A549 (cell line): ENCODE results near the gene TTC33. TPM values are rescaled to one million over a fixed set of nuclear protein-coding genes. Genes with fewer than 3 reads are reported as not detected.

Experiments used
- ATAC-seq, 2 experiments: fragments of 200-7000 bp in 1 of 2; fragments of >200 bp in 1 of 2; cut with Nextera tagmentation in 1 of 2; cut with Tn5 transposase in 1 of 2; 3 replicates each; pipeline versions ENCODE4 v1.8.0 to v1.9.1; 2018 to 2020; ENCODE audit warnings: mild to moderate bottlenecking in 1 of 2, moderate library complexity in 1 of 2
- CTCF ChIA-PET: fragments of 300-600 bp; sonication (Branson Sonifier 250); formaldehyde crosslinking; extraction: SDS; loops from one replicate; lab custom pipeline; 2021; ENCODE audit warnings: antibody characterized with exemption, inconsistent platforms; lab: Yijun Ruan, JAX
- POLR2A ChIA-PET: fragments of 350-600 bp; formaldehyde crosslinking; extraction: SDS; loops from one replicate; lab custom pipeline; 2021; ENCODE audit warnings: antibody characterized with exemption, inconsistent platforms; lab: Yijun Ruan, JAX
- DNase-seq, 2 experiments: peaks; one replicate each; pipeline versions ENCODE4 v3.0.0 to v3.0.0-alpha.2; 2011 to 2016; ENCODE audit warnings: low read depth in 1 of 2, low spot score in 1 of 2
- FAIRE-seq: peaks from 2 replicates; lab custom pipeline; 2011; peaks lifted over from hg19 to GRCh38; lab: Jason Lieb, UNC
- H3K27ac ChIP-seq, 2 experiments: fragments of >200 bp; sonication (Bioruptor Twin); formaldehyde crosslinking; 3 replicates each; pipeline ENCODE4 v1.5.1; 2016 to 2017
- H3K4me1 ChIP-seq: fragments of >200 bp; sonication (Bioruptor Twin); formaldehyde crosslinking; 3 replicates; pipeline ENCODE4 v1.6.1; 2016
- H3K4me2 ChIP-seq: fragments of >200 bp; sonication (Bioruptor Twin); formaldehyde crosslinking; 3 replicates; pipeline ENCODE4 v1.6.1; 2016
- H3K4me3 ChIP-seq: fragments of >200 bp; sonication (Bioruptor Twin); formaldehyde crosslinking; 3 replicates; pipeline ENCODE4 v1.5.1; 2016
- H3K9me3 ChIP-seq: fragments of >200 bp; sonication (Bioruptor Twin); formaldehyde crosslinking; 3 replicates; pipeline ENCODE4 v1.6.1; 2016
- BCL3 ChIP-seq: fragments of >200 bp; sonication (Bioruptor Twin); formaldehyde crosslinking; IDR thresholded peaks from 3 replicates; pipeline ENCODE4 v1.6.1; 2016
- CBX8 ChIP-seq: fragments of 200-600 bp; sonication (generic); IDR thresholded peaks from 2 replicates; pipeline ENCODE4 v1.6.1; 2016
- ELK1 ChIP-seq: fragments of 150-350 bp; IDR thresholded peaks from 2 replicates; pipeline ENCODE4 v1.6.1; 2014; ENCODE audit warnings: low read depth, mild to moderate bottlenecking, low read length
- HES2 ChIP-seq: fragments of >200 bp; sonication (Bioruptor Twin); formaldehyde crosslinking; IDR thresholded peaks from 2 replicates; pipeline ENCODE4 v1.6.1; 2016
- HOXA7 ChIP-seq: fragments of 250-450 bp; sonication (Bioruptor Pico); IDR thresholded peaks from 2 replicates; pipeline ENCODE4 v1.5.0; 2020; ENCODE audit warnings: mild to moderate bottlenecking, moderate library complexity
- JUNB ChIP-seq: fragments of >200 bp; sonication (Bioruptor Twin); formaldehyde crosslinking; IDR thresholded peaks from 2 replicates; pipeline ENCODE4 v1.6.1; 2016
- KDM1A ChIP-seq: fragments of 200-600 bp; sonication (generic); IDR thresholded peaks from 2 replicates; pipeline ENCODE4 v1.6.1; 2016; ENCODE audit warnings: low read depth, mild to moderate bottlenecking
- MAZ ChIP-seq: fragments of 150-350 bp; IDR thresholded peaks from 2 replicates; pipeline ENCODE4 v1.6.1; 2014; ENCODE audit warnings: antibody characterized with exemption, low read depth, low read length, borderline replicate concordance
- MYC ChIP-seq: IDR thresholded peaks from 2 replicates; pipeline ENCODE4 v1.6.1; 2012; ENCODE audit warnings: mild to moderate bottlenecking, inconsistent platforms, low read length, improper control_type of control experiment, borderline replicate concordance
- NFE2L2 ChIP-seq: fragments of 150-350 bp; conservative IDR thresholded peaks from 2 replicates; pipeline ENCODE4 v1.6.1; 2014; ENCODE audit warnings: low read length
- PBX3 ChIP-seq: IDR thresholded peaks from 2 replicates; pipeline ENCODE4 v1.6.1; 2012
- POLR2AphosphoS2 ChIP-seq: conservative IDR thresholded peaks from 2 replicates; pipeline ENCODE4 v1.6.1; 2012; ENCODE audit warnings: low read length, improper control_type of control experiment, inconsistent platforms
- RCOR1 ChIP-seq: fragments of 150-350 bp; IDR thresholded peaks from 2 replicates; pipeline ENCODE4 v1.6.1; 2014; ENCODE audit warnings: antibody characterized with exemption, low read length, low read depth
- REST ChIP-seq: fragments of 200-600 bp; sonication (generic); IDR thresholded peaks from 2 replicates; pipeline ENCODE4 v1.6.1; 2016; ENCODE audit warnings: antibody characterized with exemption, mild to moderate bottlenecking, moderate library complexity
- USF2 ChIP-seq: fragments of 450-650 bp; IDR thresholded peaks from 2 replicates; pipeline ENCODE4 v1.6.1; 2014; ENCODE audit warnings: antibody characterized with exemption
- ZFP36 ChIP-seq: fragments of 450-650 bp; IDR thresholded peaks from 2 replicates; pipeline ENCODE4 v1.6.1; 2014; ENCODE audit warnings: borderline replicate concordance; ENCODE audit not compliant: partially characterized antibody
- ZNF302 ChIP-seq: fragments of 250-450 bp; sonication (Bioruptor Pico); IDR thresholded peaks from 2 replicates; pipeline ENCODE4 v1.9.0; 2021; ENCODE audit warnings: inconsistent platforms, mild to moderate bottlenecking, moderate library complexity
- WGBS: methylation state at CpG from one replicate; pipeline ENCODE4 v1.1.6; 2017; ENCODE audit errors: missing lambda C conversion rate; 5-methylcytosine and 5-hydroxymethylcytosine counted together
- polyA plus RNA-seq, 4 experiments: library from polyadenylated mRNA; depleted of rRNA in 3 of 4; stranded (reverse); fragments of >200 nt; fragmentation: RNase III in 1 of 4; extraction: RNeasy Plus Mini Kit Qiagen cat#74134 plus additional on column Dnase treatment in 1 of 4; gene quantifications; 2 replicates in 3 of 4; 3 replicates in 1 of 4; pipeline ENCODE4 v1.2.3, GENCODE V29; 2011 to 2017

Gene TTC33
- polyA plus RNA-seq, 2 of the 4 experiments (the other 2 are of a cell fraction) = 17.1 to 19.8 TPM

GRCh38 chr5:40687321-40687720, 68.4 kb downstream of the TTC33 start:
- H3K27ac ChIP-seq = peak overlapping the region in 1 of 2 experiments; percentile 47; a peak in 2 of 6 replicates
- ChIA-PET POLR2A (no interaction called here), CTCF (interaction anchor here (1.2 to 5.6 kb wide), 4 partner anchors 739 to 1105 kb away, joined by 4 to 48 read pairs (median 16); no protein-coding TSS in a partner anchor)
- no peak overlapping the region for H3K4me2 ChIP-seq
- DNase-seq = no peak
- TF ChIP-seq JUNB (no peak), CBX8 (no peak), ZFP36 (no peak), NFE2L2 (no peak), USF2 (no peak), MYC (no peak), PBX3 (no peak), ELK1 (no peak)
- TF ChIP-seq, all 56 proteins: peak for 0
- ATAC-seq (no peak), FAIRE-seq (no peak)
- Histone ChIP-seq H3K4me1 (peaks cover 29% of the 10 kb centered on the region), H3K4me3 (no peak overlapping the region), H3K9me3 (no peaks in the 10 kb centered on the region)
- WGBS = 91% methylated on average over 7 of the region's 7 CpGs

- 95% methylated on average over 1 of the region's 1 CpG for WGBS
Measured at GRCh38 chr5:40685976-40686486, 69.7 kb downstream of the TTC33 start.

More at GRCh38 chr5:40685976-40686486, 69.7 kb downstream of the TTC33 start:
- H3K27ac ChIP-seq = no peak overlapping the region
- FAIRE-seq (no peak), ATAC-seq (no peak)
- peaks cover 29% of the 10 kb centered on the region for H3K4me1 ChIP-seq
- TF ChIP-seq REST (no peak), ZFP36 (no peak), MYC (no peak), BCL3 (no peak), HES2 (no peak), ZNF302 (CRISPR knock-in tag) (no peak), MAZ (no peak), HOXA7 (CRISPR knock-in tag) (no peak), KDM1A (no peak), RCOR1 (no peak), POLR2AphosphoS2 (no peak)
- TF ChIP-seq, all 56 proteins: peak for 0
- CTCF ChIA-PET = interaction anchor here (0.9 to 5.6 kb wide), 10 partner anchors 20 to 1103 kb away, joined by 3 to 48 read pairs (median 4); no protein-coding TSS in a partner anchor
- no peak overlapping the region for H3K4me2 ChIP-seq
- POLR2A ChIA-PET = no interaction called here
- no peak overlapping the region for H3K4me3 ChIP-seq
- H3K9me3 ChIP-seq = no peaks in the 10 kb centered on the region
- no peak for DNase-seq
